ENCODE measurements around the gene EML6. TPM values are rescaled to one million over a fixed set of nuclear protein-coding genes. Genes with fewer than 3 reads are reported as not detected.

Gene EML6
- total RNA-seq, 1 donor from 2014 or later: 1.1 TPM

DNA sequence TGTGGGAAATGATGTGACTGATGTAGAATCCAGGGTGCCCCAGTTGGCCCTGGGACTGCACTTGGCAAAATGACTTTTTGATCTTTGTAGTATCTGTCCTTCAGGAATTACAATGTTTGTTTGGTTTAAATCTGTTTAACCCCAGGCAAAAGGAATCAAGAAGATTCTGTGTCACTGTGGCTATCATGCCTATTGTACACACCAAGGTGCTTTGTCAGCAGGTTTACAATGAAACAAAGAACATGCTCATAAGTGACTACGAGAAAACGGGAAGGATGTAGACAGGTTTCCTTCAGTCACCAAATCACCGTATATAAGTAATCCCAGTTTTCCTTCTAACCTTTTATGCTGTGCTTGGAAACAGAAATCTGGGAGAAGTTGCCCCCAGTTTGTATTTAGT, 217.3 kb downstream of the EML6 start:
- Mint-ChIP-seq H3K4me3 (ENCODE audit: unreplicated experiment) (no peak overlapping the region), H3K27ac (ENCODE audit: unreplicated experiment) (no peak overlapping the region), H3K4me1 (ENCODE audit: unreplicated experiment) (peaks cover 6% of the 10 kb centered on the region), H3K27me3 (ENCODE audit: unreplicated experiment) (no peaks in the 10 kb centered on the region), H3K9me3 (ENCODE audit: unreplicated experiment) (no peaks in the 10 kb centered on the region), H3K36me3 (ENCODE audit: unreplicated experiment) (no peaks in the 10 kb centered on the region)
- TF ChIP-seq, protein P1, sequence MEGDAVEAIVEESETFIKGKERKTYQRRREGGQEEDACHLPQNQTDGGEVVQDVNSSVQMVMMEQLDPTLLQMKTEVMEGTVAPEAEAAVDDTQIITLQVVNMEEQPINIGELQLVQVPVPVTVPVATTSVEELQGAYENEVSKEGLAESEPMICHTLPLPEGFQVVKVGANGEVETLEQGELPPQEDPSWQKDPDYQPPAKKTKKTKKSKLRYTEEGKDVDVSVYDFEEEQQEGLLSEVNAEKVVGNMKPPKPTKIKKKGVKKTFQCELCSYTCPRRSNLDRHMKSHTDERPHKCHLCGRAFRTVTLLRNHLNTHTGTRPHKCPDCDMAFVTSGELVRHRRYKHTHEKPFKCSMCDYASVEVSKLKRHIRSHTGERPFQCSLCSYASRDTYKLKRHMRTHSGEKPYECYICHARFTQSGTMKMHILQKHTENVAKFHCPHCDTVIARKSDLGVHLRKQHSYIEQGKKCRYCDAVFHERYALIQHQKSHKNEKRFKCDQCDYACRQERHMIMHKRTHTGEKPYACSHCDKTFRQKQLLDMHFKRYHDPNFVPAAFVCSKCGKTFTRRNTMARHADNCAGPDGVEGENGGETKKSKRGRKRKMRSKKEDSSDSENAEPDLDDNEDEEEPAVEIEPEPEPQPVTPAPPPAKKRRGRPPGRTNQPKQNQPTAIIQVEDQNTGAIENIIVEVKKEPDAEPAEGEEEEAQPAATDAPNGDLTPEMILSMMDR (IDR thresholded peaks at IDR 0.05): no peak
- no peak for DNase-seq (ENCODE audit: extremely low spot score, unreplicated experiment)

DNA sequence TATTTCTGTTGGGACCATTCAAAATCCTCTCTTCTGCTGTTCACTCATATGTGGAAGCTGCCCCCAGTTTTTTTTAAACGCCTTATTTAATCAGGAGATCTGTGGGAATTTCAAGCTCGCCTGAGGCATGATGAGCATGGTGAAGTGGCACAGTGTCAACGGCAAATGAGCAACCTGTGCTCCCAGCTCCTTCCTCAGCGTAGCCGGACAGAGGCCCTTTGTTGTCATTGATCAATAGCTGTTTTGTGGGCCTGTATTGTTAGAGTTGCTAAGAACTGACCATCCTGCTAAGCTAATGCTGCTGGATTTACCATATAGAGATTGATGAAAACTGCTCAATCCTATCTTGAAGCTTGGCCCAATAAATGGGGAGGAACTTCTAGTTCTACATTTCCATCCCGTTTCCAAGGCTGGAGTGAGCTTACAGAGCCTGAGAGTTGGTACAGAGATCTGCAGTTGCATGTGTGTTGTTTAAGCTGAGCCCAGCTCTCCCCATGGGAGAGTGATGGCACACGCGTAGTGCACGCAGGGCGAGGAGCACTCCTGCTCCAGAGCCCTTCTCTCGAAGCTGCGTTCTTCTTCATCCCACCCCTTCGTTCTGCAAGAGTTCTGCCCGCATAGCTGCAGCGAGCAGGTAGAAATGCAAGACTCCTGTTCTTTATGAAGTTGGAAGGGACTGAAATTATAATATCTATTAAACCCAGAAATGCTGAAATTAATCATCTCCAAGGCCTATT, 218.0 kb downstream of the EML6 start:
- peaks cover 12% of the 10 kb centered on the region for H3K4me1 Mint-ChIP-seq (ENCODE audit: unreplicated experiment)
- DNase-seq (ENCODE audit: extremely low spot score, unreplicated experiment): no peak
- no peaks in the 10 kb centered on the region for H3K36me3 Mint-ChIP-seq (ENCODE audit: unreplicated experiment)
- H3K9me3 Mint-ChIP-seq (ENCODE audit: unreplicated experiment): no peaks in the 10 kb centered on the region
- H3K4me3 Mint-ChIP-seq (ENCODE audit: unreplicated experiment): no peak overlapping the region
- no peaks in the 10 kb centered on the region for H3K27me3 Mint-ChIP-seq (ENCODE audit: unreplicated experiment)
- TF ChIP-seq, protein P1 (IDR thresholded peaks at IDR 0.05): no peak
- no peak overlapping the region for H3K27ac Mint-ChIP-seq (ENCODE audit: unreplicated experiment)

DNA sequence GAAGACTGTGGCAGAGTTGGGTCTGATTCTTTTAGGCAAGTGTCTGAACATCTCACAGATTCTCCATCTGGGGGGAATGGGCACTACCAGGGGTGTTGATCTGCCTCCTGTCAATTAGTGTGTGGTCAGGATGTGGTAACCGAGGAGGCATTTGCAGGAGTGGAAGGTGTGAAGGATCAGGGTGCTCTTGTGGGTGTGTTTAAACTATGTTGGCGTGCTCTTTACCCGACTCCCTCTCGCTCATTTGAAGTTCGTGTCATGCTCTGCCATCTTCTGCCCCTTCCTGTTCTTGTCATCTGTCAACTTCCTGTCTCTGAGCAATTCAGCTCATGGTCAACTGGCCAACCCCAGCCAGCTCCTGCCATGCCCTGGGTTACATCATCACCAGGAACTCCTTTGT, 218.9 kb downstream of the EML6 start:
- no peaks in the 10 kb centered on the region for H3K36me3 Mint-ChIP-seq (ENCODE audit: unreplicated experiment)
- DNase-seq (ENCODE audit: extremely low spot score, unreplicated experiment): peak; percentile 34
- no peaks in the 10 kb centered on the region for H3K27me3 Mint-ChIP-seq (ENCODE audit: unreplicated experiment)
- TF ChIP-seq, protein P1 (IDR thresholded peaks at IDR 0.05): no peak
- H3K4me1 Mint-ChIP-seq (ENCODE audit: unreplicated experiment): peaks cover 12% of the 10 kb centered on the region
- no peak overlapping the region for H3K4me3 Mint-ChIP-seq (ENCODE audit: unreplicated experiment)
- no peak overlapping the region for H3K27ac Mint-ChIP-seq (ENCODE audit: unreplicated experiment)
- no peaks in the 10 kb centered on the region for H3K9me3 Mint-ChIP-seq (ENCODE audit: unreplicated experiment)

DNA sequence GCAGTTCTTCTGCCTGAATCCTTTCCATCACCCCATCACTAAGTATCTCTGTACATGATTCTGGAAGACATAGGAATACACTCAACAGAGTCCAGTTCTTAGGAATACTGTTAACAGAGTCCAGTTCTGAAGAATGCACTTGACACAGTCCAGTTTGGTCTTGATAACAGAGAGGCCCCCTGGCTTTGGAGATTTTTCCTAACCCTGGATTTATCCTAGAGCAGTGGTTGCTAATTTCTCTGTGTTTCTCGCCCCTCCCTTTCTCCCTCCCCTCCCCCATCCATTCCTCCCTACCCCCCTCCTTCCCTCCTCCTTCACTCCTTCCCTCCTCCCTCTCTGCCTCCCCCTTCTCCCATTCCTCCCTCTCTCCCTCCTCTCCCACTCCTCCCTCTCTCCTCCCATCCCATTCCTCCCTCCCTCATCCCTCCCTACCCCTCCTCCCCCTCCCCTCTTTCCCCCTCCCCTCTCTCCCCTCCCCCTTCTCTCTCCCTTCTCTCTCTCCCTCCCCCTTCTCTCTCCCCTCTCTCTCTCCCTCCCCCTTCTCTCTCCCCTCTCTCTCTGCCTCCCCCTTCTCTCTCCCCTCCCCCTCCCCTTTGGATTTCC, 221.4 kb downstream of the EML6 start:
- no peaks in the 10 kb centered on the region for H3K27me3 Mint-ChIP-seq (ENCODE audit: unreplicated experiment)
- no peaks in the 10 kb centered on the region for H3K36me3 Mint-ChIP-seq (ENCODE audit: unreplicated experiment)
- H3K4me3 Mint-ChIP-seq (ENCODE audit: unreplicated experiment): no peak overlapping the region
- TF ChIP-seq, protein P1 (IDR thresholded peaks at IDR 0.05): no peak
- peak; percentile 11 for DNase-seq (ENCODE audit: extremely low spot score, unreplicated experiment)
- no peaks in the 10 kb centered on the region for H3K9me3 Mint-ChIP-seq (ENCODE audit: unreplicated experiment)
- H3K4me1 Mint-ChIP-seq (ENCODE audit: unreplicated experiment): peaks cover 12% of the 10 kb centered on the region
- no peak overlapping the region for H3K27ac Mint-ChIP-seq (ENCODE audit: unreplicated experiment)

DNA sequence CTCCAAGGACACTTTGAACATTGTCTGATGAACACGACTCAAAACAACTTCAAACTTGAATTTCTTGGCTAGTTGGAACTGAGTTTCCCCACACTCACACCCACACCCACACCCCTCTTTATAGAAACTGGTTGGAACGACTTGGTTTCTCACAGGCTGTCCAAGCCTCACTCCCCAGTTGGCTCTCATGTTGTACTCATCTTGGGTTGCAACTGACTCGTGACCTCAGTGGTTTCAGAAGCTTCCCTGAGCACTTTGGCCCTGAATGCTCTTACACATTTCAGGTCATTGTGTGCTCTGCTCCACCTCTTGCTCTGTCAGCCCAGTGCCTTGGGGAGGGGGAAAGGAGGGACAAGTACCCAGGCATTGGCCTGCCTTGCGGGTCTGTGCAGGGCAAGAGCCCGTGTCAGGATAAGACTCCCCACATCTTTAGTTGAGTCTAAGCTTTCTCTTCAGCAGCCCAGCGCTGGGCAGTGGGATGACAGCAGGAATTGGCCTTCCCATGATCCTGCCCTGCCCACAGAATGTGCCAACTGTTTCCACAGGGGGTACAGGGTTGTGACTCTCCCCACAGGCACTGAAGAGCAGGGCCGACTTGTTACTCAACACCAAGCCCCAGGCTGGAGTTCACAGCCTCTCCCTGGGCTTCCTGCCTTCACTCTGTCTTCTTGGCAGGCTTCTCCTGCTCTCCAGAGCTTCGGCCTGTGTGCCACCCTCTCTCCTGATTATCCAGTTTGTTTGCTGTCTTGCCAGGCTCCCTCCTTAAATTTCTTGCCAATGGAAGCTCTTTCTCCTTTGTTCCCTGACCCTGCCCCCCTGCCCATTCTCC, 222.1 kb downstream of the EML6 start:
- H3K27me3 Mint-ChIP-seq (ENCODE audit: unreplicated experiment): no peaks in the 10 kb centered on the region
- peak overlapping the region; percentile 56 for H3K27ac Mint-ChIP-seq (ENCODE audit: unreplicated experiment)
- DNase-seq (ENCODE audit: extremely low spot score, unreplicated experiment): peak; percentile 83
- no peaks in the 10 kb centered on the region for H3K9me3 Mint-ChIP-seq (ENCODE audit: unreplicated experiment)
- H3K4me3 Mint-ChIP-seq (ENCODE audit: unreplicated experiment): no peak overlapping the region
- TF ChIP-seq, protein P1 (IDR thresholded peaks at IDR 0.05): no peak
- no peaks in the 10 kb centered on the region for H3K36me3 Mint-ChIP-seq (ENCODE audit: unreplicated experiment)
- peaks cover 12% of the 10 kb centered on the region for H3K4me1 Mint-ChIP-seq (ENCODE audit: unreplicated experiment)
